CD4-positive, alpha-beta T cell (primary cell): ENCODE measurements around the gene PLEKHA5. TPM values are rescaled to one million over a fixed set of nuclear protein-coding genes. Genes with fewer than 3 reads are reported as not detected.

Experiments used
- ATAC-seq: fragments of 200-7000 bp; cut with Tn5 transposase; one replicate; pipeline ENCODE4 v1.10.0; 2022; ENCODE audit warnings: mild to moderate bottlenecking; ENCODE audit not compliant: poor library complexity
- CTCF ChIA-PET: fragments of 350-600 bp; sonication (Branson Sonifier 250); formaldehyde crosslinking; loops from one replicate; lab custom pipeline; 2021; ENCODE audit warnings: antibody characterized with exemption, inconsistent platforms; lab: Charles Lee
- POLR2A ChIA-PET: fragments of 350-600 bp; sonication (Branson Sonifier 250); formaldehyde crosslinking; loops from one replicate; lab custom pipeline; 2021; ENCODE audit warnings: antibody characterized with exemption, inconsistent platforms; lab: Charles Lee
- DNase-seq, 14 experiments: peaks; one replicate each; pipeline ENCODE4 v3.0.0-alpha.2; 2013 to 2020; ENCODE audit warnings: mixed read lengths in 2 of 14
- H3K27ac ChIP-seq, 2 donors: one replicate each; pipeline versions ENCODE4 v1.5.1 to v1.7.0; 2013; ENCODE audit warnings: low read length in 2 of 2, low read depth in 1 of 2, mild to moderate bottlenecking in 1 of 2
- H3K27me3 ChIP-seq, 2 experiments: 1 replicate in 1 of 2; 2 replicates in 1 of 2; pipeline versions ENCODE4 v1.6.1 to v1.7.0; 2013; ENCODE audit warnings: low read length in 2 of 2, control low read depth in 1 of 2, mild to moderate bottlenecking in 1 of 2, moderate library complexity in 1 of 2; ENCODE audit not compliant: insufficient read depth in 2 of 2, control insufficient read depth in 1 of 2
- H3K36me3 ChIP-seq: one replicate; pipeline ENCODE4 v1.6.1; 2013; ENCODE audit warnings: low read length, control low read depth; ENCODE audit not compliant: insufficient read depth
- H3K4me1 ChIP-seq: one replicate; pipeline ENCODE4 v1.6.1; 2013; ENCODE audit warnings: low read length, control low read depth; ENCODE audit not compliant: insufficient read depth
- H3K4me3 ChIP-seq: one replicate; pipeline ENCODE4 v1.5.1; 2013; ENCODE audit warnings: mild to moderate bottlenecking, low read length, moderate library complexity
- H3K9me3 ChIP-seq, 2 experiments: 1 replicate in 1 of 2; 2 replicates in 1 of 2; pipeline versions ENCODE4 v1.6.1 to v1.7.0; 2013; ENCODE audit warnings: low read length in 2 of 2, mild to moderate bottlenecking in 2 of 2, control low read depth in 1 of 2, moderate library complexity in 1 of 2; ENCODE audit not compliant: control insufficient read depth in 1 of 2, insufficient read depth in 1 of 2
- H3K27ac Mint-ChIP-seq: one replicate; pipeline ENCODE4 v1.8.0; 2020; ENCODE audit warnings: mixed read lengths
- H3K27me3 Mint-ChIP-seq: one replicate; pipeline ENCODE4 v1.8.0; 2021; ENCODE audit warnings: mixed read lengths
- H3K36me3 Mint-ChIP-seq: one replicate; pipeline ENCODE4 v1.8.0; 2021; ENCODE audit warnings: low read depth, mixed read lengths
- H3K4me1 Mint-ChIP-seq: one replicate; pipeline ENCODE4 v1.8.0; 2021; ENCODE audit warnings: low read depth, mixed read lengths
- H3K4me3 Mint-ChIP-seq: one replicate; pipeline ENCODE4 v1.8.0; 2020; ENCODE audit warnings: mild to moderate bottlenecking, mixed read lengths
- H3K9me3 Mint-ChIP-seq: one replicate; pipeline ENCODE4 v1.8.0; 2020; ENCODE audit warnings: mixed read lengths
- CTCF ChIP-seq: fragments of 200-600 bp; IDR thresholded peaks from one replicate; pipeline ENCODE4 v1.8.0; 2022; ENCODE audit warnings: antibody characterized with exemption, mild to moderate bottlenecking
- intact Hi-C, 2 experiments: fragments of 100-400 bp; cut with DNase I in 1 of 2; cut with micrococcal nuclease in 1 of 2; formaldehyde crosslinking; loops; one replicate each; pipeline versions ENCODE4 v1.15.1 to v1.9.0; 2023 to 2025; cut with DNase I, micrococcal nuclease
- total RNA-seq, 174 experiments: library from RNA in 2 of 174; stranded (reverse) in 2 of 174; gene quantifications; one replicate each; pipeline ENCODE4 v1.2.3 and lab custom pipeline; 2021 to 2026

Gene PLEKHA5
- total RNA-seq, 2 experiments from 2014 or later, result 4.5 to 5.4 TPM

GRCh38 chr12:19166387-19166786 is 36.9 kb downstream of the PLEKHA5 start:
- no peak for TF ChIP-seq CTCF
- Mint-ChIP-seq H3K4me3 (no peak overlapping the region), H3K27ac (no peak overlapping the region), H3K36me3 (no peaks in the 10 kb centered on the region), H3K9me3 (no peaks in the 10 kb centered on the region), H3K4me1 (no peaks in the 10 kb centered on the region), H3K27me3 (no peaks in the 10 kb centered on the region)
- ChIA-PET POLR2A (no interaction called here), CTCF (no interaction called here)
- H3K9me3 ChIP-seq, result no peaks in the 10 kb centered on the region
- no peaks in the 10 kb centered on the region for H3K27me3 ChIP-seq
- H3K4me3 ChIP-seq, result no peak overlapping the region
- DNase-seq, result no peak
- no peaks in the 10 kb centered on the region for H3K36me3 ChIP-seq
- intact Hi-C loops, result no loop called here
- no peak for ATAC-seq
- H3K4me1 ChIP-seq, result no peaks in the 10 kb centered on the region
- no peak overlapping the region for H3K27ac ChIP-seq

GRCh38 chr12:19166956-19167355 is 37.4 kb downstream of the PLEKHA5 start:
- ChIA-PET CTCF (interaction anchor here (0.7 kb wide), 1 partner anchor 163 kb away, joined by 4 read pairs; no protein-coding TSS in a partner anchor), POLR2A (no interaction called here)
- no peak overlapping the region for H3K4me3 Mint-ChIP-seq

GRCh38 chr12:19167708-19168107 is 38.2 kb downstream of the PLEKHA5 start:
- no peaks in the 10 kb centered on the region for H3K27me3 Mint-ChIP-seq
- Histone ChIP-seq H3K9me3 (no peaks in the 10 kb centered on the region), H3K27me3 (no peaks in the 10 kb centered on the region), H3K4me3 (no peak overlapping the region), H3K36me3 (no peaks in the 10 kb centered on the region), H3K4me1 (no peaks in the 10 kb centered on the region), H3K27ac (no peak overlapping the region)
- DNase-seq (no peak), ATAC-seq (no peak)
- no peak overlapping the region for H3K27ac Mint-ChIP-seq
- intact Hi-C loops, result no loop called here
- H3K4me3 Mint-ChIP-seq, result no peak overlapping the region
- CTCF ChIA-PET, result interaction anchor here (0.7 kb wide), 1 partner anchor 163 kb away, joined by 4 read pairs; no protein-coding TSS in a partner anchor
- TF ChIP-seq CTCF, result no peak
- no peaks in the 10 kb centered on the region for H3K36me3 Mint-ChIP-seq
- no peaks in the 10 kb centered on the region for H3K9me3 Mint-ChIP-seq
- H3K4me1 Mint-ChIP-seq, result no peaks in the 10 kb centered on the region
- POLR2A ChIA-PET, result no interaction called here

More at GRCh38 chr12:19166956-19167355, 37.4 kb downstream of the PLEKHA5 start:
- Mint-ChIP-seq H3K36me3 (no peaks in the 10 kb centered on the region), H3K27me3 (no peaks in the 10 kb centered on the region), H3K27ac (no peak overlapping the region), H3K4me1 (no peaks in the 10 kb centered on the region), H3K9me3 (no peaks in the 10 kb centered on the region)
- Histone ChIP-seq H3K9me3 (no peaks in the 10 kb centered on the region), H3K4me3 (no peak overlapping the region), H3K27me3 (no peaks in the 10 kb centered on the region), H3K36me3 (no peaks in the 10 kb centered on the region), H3K27ac (no peak overlapping the region), H3K4me1 (no peaks in the 10 kb centered on the region)
- ATAC-seq (no peak), DNase-seq (no peak)
- intact Hi-C loops, result no loop called here
- no peak for TF ChIP-seq CTCF
